GM18511 (cell line): ENCODE data around the gene WDR33.
A peak's percentile ranks its signal among the peaks of the same experiment; 100 is the strongest.

Experiments
- ATAC-seq: cut with Tn5 transposase; IDR thresholded peaks from one replicate; pipeline ENCODE4 v1.9.1; 2021; ENCODE audit warnings: mild to moderate bottlenecking, moderate library complexity; ENCODE audit not compliant: unreplicated experiment

WDR33 gene

GRCh38 chr2:127769587-127769986, 41.4 kb downstream of the WDR33 start:
- no peak for ATAC-seq

- no peak for ATAC-seq
Observed at GRCh38 chr2:127768775-127769479, 42.0 kb downstream of the WDR33 start.

GRCh38 chr2:127763776-127764175, 47.2 kb downstream of the WDR33 start:
- no peak for ATAC-seq

GRCh38 chr2:127762846-127763245, 48.1 kb downstream of the WDR33 start:
- no peak for ATAC-seq

GRCh38 chr2:127762441-127762840, 48.5 kb downstream of the WDR33 start:
- ATAC-seq, result no peak

- no peak for ATAC-seq
Observed at GRCh38 chr2:127759931-127760330, 51.0 kb downstream of the WDR33 start.

- no peak for ATAC-seq
Observed at GRCh38 chr2:127754186-127754585, 56.8 kb downstream of the WDR33 start.

GRCh38 chr2:127753374-127753773, 57.6 kb downstream of the WDR33 start:
- ATAC-seq, result no peak

GRCh38 chr2:127749537-127749936, 61.4 kb downstream of the WDR33 start:
- ATAC-seq, result peak; percentile 99

GRCh38 chr2:127747621-127748020, 63.4 kb downstream of the WDR33 start:
- ATAC-seq, result no peak

- ATAC-seq, result no peak
Observed at GRCh38 chr2:127743477-127744026, 67.4 kb downstream of the WDR33 start.

GRCh38 chr2:127740665-127741288, 70.2 kb downstream of the WDR33 start:
- ATAC-seq, result no peak

GRCh38 chr2:127739800-127740199, 71.2 kb downstream of the WDR33 start:
- no peak for ATAC-seq

GRCh38 chr2:127737892-127738291, 73.1 kb downstream of the WDR33 start:
- no peak for ATAC-seq

- peak; percentile 86 for ATAC-seq
Observed at GRCh38 chr2:127735537-127736399, 75.2 kb downstream of the WDR33 start.

GRCh38 chr2:127735044-127735443, 75.9 kb downstream of the WDR33 start:
- peak; percentile 29 for ATAC-seq

- no peak for ATAC-seq
Observed at GRCh38 chr2:127733816-127734537, 77.0 kb downstream of the WDR33 start.

GRCh38 chr2:127733113-127733815, 77.7 kb downstream of the WDR33 start:
- no peak for ATAC-seq

GRCh38 chr2:127726158-127726880, 84.7 kb downstream of the WDR33 start:
- ATAC-seq, result no peak
